T-helper 2 cell treated with Interferon-gamma antibody and Interleukin-4, amounts not matched to agents 5 μg/mL and 100 μg/mL, for 36 hours (primary cell): ENCODE results near the gene TMEM221.

Source experiments
- DNase-seq: peaks from one replicate; pipeline ENCODE4 v3.0.0; 2021; ENCODE audit warnings: low spot score
- H3K27ac Mint-ChIP-seq: one replicate; pipeline ENCODE4 v1.8.0; 2021; ENCODE audit warnings: mild to moderate bottlenecking, mixed read lengths
- H3K27me3 Mint-ChIP-seq: one replicate; pipeline ENCODE4 v1.8.0; 2021; ENCODE audit warnings: low read depth, mixed read lengths
- H3K36me3 Mint-ChIP-seq: one replicate; pipeline ENCODE4 v1.8.0; 2021; ENCODE audit warnings: low read depth, mixed read lengths
- H3K4me1 Mint-ChIP-seq: one replicate; pipeline ENCODE4 v1.8.0; 2021; ENCODE audit warnings: low read depth, mixed read lengths
- H3K4me3 Mint-ChIP-seq: one replicate; pipeline ENCODE4 v1.8.0; 2022; ENCODE audit warnings: mild to moderate bottlenecking, moderate library complexity, mixed read lengths
- H3K9me3 Mint-ChIP-seq: one replicate; pipeline ENCODE4 v1.8.0; 2021; ENCODE audit warnings: mixed read lengths

TMEM221 gene

DNA sequence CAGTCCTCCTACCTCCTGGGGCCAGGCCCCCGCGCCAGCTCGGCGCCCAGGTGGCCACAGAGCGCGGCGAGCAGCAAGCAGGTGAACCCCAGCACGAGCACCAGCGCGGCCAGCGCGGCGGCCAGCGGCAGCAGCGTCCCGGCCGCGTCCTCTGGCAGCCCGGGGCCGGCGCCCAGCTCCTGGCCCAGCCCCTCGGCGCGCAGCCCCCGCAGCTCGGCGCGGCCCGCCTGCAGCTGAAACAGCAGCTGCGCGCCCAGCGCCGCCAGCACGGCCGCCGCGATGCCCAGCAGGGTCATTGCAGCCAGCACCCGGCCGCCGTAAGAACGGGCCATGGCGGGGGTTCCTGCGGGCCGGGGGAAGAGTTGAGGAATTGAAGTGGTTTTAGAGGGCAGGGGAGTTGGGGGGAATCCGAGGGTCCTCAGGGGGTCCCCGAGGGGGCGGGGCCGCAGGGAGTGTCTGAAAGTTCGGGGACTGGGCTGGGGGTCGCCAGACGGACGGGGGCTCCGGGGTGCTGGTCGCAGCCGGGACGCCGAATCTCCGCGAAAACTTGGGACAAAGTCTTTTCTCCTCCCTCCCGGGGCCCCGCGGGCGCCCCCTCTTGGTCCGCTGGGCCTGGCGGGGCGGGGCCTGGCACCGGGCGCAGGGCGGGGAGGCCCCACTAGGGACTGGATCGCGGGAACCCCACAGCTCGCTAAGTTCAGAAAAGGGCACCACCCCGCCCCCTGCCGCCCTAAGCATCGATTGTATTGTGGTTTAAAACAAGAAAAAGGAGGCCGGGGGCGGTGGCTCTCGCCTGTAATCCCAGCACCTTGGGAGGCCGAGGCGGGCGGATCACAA lies at the start of gene TMEM221:
Gene TMEM221 (minus strand): TSS at position 538 of the 837 bp plus-strand sequence. CDS start 206 bp downstream, at position 332.
- H3K4me3 Mint-ChIP-seq = peak within 1 kb of the TSS; percentile 38
- no peak within 1 kb of the TSS for H3K27ac Mint-ChIP-seq
- peaks cover 17% of the 10 kb centered on the region for H3K27me3 Mint-ChIP-seq
- DNase-seq = peak; percentile 39
- no peaks in the 10 kb centered on the region for H3K36me3 Mint-ChIP-seq
- no peaks in the 10 kb centered on the region for H3K9me3 Mint-ChIP-seq
- peaks cover 11% of the 10 kb centered on the region for H3K4me1 Mint-ChIP-seq

DNA sequence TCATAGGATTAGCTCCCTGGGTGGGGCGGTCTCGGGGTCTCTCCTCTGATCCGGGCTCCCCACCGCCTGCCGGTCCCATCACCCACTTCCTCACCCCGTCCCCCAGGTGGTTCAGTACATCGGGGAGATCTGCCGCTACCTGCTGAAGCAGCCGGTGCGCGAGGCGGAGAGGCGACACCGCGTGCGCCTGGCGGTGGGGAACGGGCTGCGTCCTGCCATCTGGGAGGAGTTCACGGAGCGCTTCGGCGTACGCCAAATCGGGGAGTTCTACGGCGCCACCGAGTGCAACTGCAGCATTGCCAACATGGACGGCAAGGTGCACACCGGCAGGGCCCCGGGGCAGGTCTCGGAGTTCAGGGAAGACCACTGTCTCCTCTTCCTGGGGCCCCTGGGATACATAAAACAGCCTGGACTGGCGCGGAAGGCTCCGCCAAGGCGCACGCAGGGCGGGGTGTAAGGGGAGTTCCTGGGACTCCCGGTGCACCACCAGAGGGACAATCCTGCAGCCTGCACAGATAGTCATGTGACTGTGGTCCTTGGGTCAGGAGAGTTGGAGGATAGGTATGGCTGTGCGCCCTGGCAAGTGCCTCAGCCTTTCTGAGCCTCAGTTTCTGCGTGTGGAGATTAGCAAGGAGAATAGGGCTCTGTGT lies 48.8 kb upstream of the TMEM221 start:
- H3K4me1 Mint-ChIP-seq = peaks cover 7% of the 10 kb centered on the region
- H3K9me3 Mint-ChIP-seq = no peaks in the 10 kb centered on the region
- no peak for DNase-seq
- peaks cover 2% of the 10 kb centered on the region for H3K36me3 Mint-ChIP-seq
- no peak overlapping the region for H3K27ac Mint-ChIP-seq
- H3K4me3 Mint-ChIP-seq = no peak overlapping the region
- no peaks in the 10 kb centered on the region for H3K27me3 Mint-ChIP-seq

- no peaks in the 10 kb centered on the region for H3K27me3 Mint-ChIP-seq
- peaks cover 2% of the 10 kb centered on the region for H3K36me3 Mint-ChIP-seq
- H3K4me3 Mint-ChIP-seq = no peak overlapping the region
- H3K27ac Mint-ChIP-seq = no peak overlapping the region
- peaks cover 9% of the 10 kb centered on the region for H3K4me1 Mint-ChIP-seq
- DNase-seq = peak; percentile 75
- no peaks in the 10 kb centered on the region for H3K9me3 Mint-ChIP-seq
Observed at GRCh38 chr19:17496337-17496997, 48.0 kb upstream of the TMEM221 start.

- no peak for DNase-seq
- peaks cover 12% of the 10 kb centered on the region for H3K4me1 Mint-ChIP-seq
- H3K27ac Mint-ChIP-seq = no peak overlapping the region
- H3K36me3 Mint-ChIP-seq = peaks cover 2% of the 10 kb centered on the region
- H3K27me3 Mint-ChIP-seq = no peaks in the 10 kb centered on the region
- H3K9me3 Mint-ChIP-seq = no peaks in the 10 kb centered on the region
- H3K4me3 Mint-ChIP-seq = no peak overlapping the region
Observed at GRCh38 chr19:17495639-17496296, 47.3 kb upstream of the TMEM221 start.

GRCh38 chr19:17491287-17491686 lies 42.8 kb upstream of the TMEM221 start:
- no peaks in the 10 kb centered on the region for H3K27me3 Mint-ChIP-seq
- no peak for DNase-seq
- H3K27ac Mint-ChIP-seq = no peak overlapping the region
- H3K4me1 Mint-ChIP-seq = peaks cover 26% of the 10 kb centered on the region
- H3K36me3 Mint-ChIP-seq = no peaks in the 10 kb centered on the region
- no peak overlapping the region for H3K4me3 Mint-ChIP-seq
- no peaks in the 10 kb centered on the region for H3K9me3 Mint-ChIP-seq

- Mint-ChIP-seq H3K4me3 (no peak overlapping the region), H3K9me3 (no peaks in the 10 kb centered on the region), H3K27me3 (no peaks in the 10 kb centered on the region), H3K4me1 (peaks cover 23% of the 10 kb centered on the region), H3K36me3 (no peaks in the 10 kb centered on the region), H3K27ac (peak overlapping the region; percentile 52)
- DNase-seq = no peak
Observed at GRCh38 chr19:17490411-17490810, 41.9 kb upstream of the TMEM221 start.

DNA sequence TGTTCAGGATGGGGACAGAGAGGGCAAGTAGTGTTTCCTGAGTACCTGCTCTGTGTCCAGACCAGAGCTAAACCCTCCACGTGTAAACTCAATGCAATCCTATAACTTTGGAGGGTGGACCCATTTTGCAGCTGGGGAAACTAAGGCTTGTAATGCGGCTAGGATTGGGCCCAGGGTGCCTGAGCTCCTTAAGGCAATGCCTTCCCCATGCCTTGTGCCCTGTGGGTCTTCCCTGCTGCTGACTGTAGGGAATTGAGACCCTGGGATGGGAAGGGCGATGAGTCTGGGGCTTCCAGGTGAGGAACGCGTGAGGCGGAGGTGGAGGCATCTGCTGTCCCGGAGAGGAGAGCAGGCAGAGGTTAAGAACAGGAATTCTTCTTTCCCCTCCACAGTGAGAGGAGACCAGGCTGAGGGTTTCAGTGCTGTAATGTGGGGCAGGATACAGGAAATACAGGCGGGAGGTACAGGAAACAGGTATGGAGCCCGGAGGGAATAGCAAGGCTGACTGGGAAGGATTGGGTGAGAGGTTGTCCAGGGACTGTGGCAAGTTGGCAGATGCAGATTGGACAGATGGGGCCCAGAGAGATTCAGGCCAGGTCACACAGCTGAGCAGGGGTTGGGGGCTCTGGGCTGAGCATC lies 41.0 kb upstream of the TMEM221 start:
- peaks cover 23% of the 10 kb centered on the region for H3K4me1 Mint-ChIP-seq
- DNase-seq = no peak
- peak overlapping the region; percentile 13 for H3K4me3 Mint-ChIP-seq
- no peaks in the 10 kb centered on the region for H3K36me3 Mint-ChIP-seq
- H3K9me3 Mint-ChIP-seq = no peaks in the 10 kb centered on the region
- H3K27ac Mint-ChIP-seq = peak overlapping the region; percentile 24
- H3K27me3 Mint-ChIP-seq = no peaks in the 10 kb centered on the region

- Mint-ChIP-seq H3K9me3 (no peaks in the 10 kb centered on the region), H3K36me3 (no peaks in the 10 kb centered on the region), H3K27ac (peak overlapping the region; percentile 67), H3K27me3 (no peaks in the 10 kb centered on the region), H3K4me1 (peaks cover 23% of the 10 kb centered on the region), H3K4me3 (no peak overlapping the region)
- DNase-seq = peak; percentile 41
Observed at GRCh38 chr19:17488593-17489391, 40.3 kb upstream of the TMEM221 start.

DNA sequence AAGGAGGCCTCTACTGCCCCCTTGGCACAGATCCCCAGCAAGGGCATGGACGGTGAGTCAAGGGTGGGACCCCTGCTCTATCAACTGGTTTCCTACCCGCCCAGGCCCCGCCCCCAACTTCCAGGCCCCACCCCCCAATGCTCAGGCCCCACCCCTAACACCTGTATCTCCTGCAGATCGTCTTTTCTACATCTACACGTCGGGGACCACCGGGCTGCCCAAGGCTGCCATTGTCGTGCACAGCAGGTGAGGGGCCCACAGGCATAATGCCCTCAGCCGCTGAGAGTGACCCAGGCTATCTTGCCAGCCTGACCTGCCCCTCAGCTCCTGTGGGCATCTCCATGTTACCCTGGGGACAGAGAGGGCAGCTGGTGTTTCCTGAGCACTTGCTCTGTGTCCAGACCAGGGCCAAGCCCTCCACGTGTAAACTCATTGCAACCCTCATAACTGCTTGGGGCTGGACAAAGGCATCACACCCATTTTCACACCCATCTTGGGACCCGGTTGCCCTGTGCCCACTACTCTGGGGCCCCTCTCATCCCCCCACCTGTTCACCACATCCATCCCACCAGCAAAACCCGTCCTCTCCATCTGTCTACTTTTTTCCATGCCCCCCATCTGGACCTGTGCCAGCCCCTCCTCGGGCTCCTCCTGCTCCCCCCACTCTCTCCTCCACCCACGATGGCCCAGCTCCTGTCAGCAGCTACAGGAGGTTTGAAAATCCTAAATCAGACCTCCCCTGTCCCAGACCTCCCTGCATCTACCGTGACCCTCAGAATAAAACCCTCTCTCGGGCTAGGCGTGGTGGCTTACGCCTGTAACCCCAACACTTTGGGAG lies 39.0 kb upstream of the TMEM221 start:
- Mint-ChIP-seq H3K36me3 (no peaks in the 10 kb centered on the region), H3K4me3 (no peak overlapping the region), H3K9me3 (no peaks in the 10 kb centered on the region), H3K27ac (no peak overlapping the region), H3K27me3 (no peaks in the 10 kb centered on the region), H3K4me1 (peaks cover 23% of the 10 kb centered on the region)
- DNase-seq = no peak

GRCh38 chr19:17486545-17487240 lies 38.2 kb upstream of the TMEM221 start:
- Mint-ChIP-seq H3K4me3 (no peak overlapping the region), H3K27me3 (no peaks in the 10 kb centered on the region), H3K27ac (no peak overlapping the region), H3K36me3 (no peaks in the 10 kb centered on the region), H3K4me1 (peaks cover 21% of the 10 kb centered on the region), H3K9me3 (no peaks in the 10 kb centered on the region)
- DNase-seq = no peak

GRCh38 chr19:17484520-17485185 lies 36.2 kb upstream of the TMEM221 start:
- H3K9me3 Mint-ChIP-seq = no peaks in the 10 kb centered on the region
- H3K36me3 Mint-ChIP-seq = no peaks in the 10 kb centered on the region
- H3K4me1 Mint-ChIP-seq = peaks cover 9% of the 10 kb centered on the region
- H3K4me3 Mint-ChIP-seq = no peak overlapping the region
- H3K27ac Mint-ChIP-seq = no peak overlapping the region
- no peaks in the 10 kb centered on the region for H3K27me3 Mint-ChIP-seq
- DNase-seq = no peak
